ENCODE data around the gene DUSP28. TPM values are rescaled to one million over a fixed set of nuclear protein-coding genes. Genes with fewer than 3 reads are reported as not detected.

The DUSP28 gene
- total and polyA plus RNA-seq, 2 of the 13 experiments (the other 11 are each of a cell fraction or from before 2014, with no cell fraction given) = 5.2 to 8.6 TPM

DNA sequence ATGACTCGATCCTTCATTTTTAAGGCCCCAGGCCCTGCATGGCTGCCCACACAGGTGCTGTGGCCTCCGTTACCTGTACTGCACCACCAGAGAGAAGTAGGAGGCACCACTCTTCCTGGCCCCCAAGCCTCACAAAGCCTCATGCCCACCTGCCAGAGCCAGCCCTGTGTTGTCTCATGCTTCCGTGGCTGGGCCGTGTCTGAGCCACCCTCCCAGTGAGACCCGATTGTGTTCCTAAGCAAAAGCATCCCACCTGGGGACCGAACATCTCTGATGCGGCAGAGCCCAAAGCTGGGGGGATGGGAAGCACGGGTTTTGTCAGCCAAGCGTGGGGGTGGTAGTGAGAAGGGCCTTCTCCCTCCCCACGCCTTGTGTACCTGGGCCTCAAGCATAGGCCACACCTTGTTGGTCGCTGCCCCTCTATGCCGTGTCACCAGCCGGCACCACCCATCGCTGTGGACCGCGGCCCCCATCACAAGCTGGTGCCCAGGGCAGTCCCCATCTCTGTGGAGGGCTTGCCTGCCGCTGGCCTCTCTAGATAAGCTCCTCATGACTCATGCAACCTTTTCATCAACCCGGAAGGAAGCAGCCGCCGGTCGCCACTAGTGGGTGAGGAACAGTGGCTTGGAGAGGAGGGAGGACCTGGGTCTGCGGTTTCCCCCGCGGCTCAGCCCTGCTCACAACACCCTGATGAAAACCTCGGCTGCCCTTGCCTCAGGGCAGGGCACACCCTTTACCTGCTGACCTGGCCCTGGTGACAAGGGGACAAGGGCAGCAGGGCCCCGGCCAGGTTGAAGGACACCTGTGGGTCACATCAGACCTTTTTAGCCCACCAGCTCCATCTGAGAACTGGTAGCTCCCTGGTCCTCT, 5.4 kb downstream of the DUSP28 start (continued):
- TF ChIP-seq, protein P1, sequence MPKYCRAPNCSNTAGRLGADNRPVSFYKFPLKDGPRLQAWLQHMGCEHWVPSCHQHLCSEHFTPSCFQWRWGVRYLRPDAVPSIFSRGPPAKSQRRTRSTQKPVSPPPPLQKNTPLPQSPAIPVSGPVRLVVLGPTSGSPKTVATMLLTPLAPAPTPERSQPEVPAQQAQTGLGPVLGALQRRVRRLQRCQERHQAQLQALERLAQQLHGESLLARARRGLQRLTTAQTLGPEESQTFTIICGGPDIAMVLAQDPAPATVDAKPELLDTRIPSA (CRISPR knock-in tag; IDR thresholded peaks at IDR 0.05; ENCODE audit: borderline replicate concordance) = no peak
- TF ChIP-seq, protein P2, sequence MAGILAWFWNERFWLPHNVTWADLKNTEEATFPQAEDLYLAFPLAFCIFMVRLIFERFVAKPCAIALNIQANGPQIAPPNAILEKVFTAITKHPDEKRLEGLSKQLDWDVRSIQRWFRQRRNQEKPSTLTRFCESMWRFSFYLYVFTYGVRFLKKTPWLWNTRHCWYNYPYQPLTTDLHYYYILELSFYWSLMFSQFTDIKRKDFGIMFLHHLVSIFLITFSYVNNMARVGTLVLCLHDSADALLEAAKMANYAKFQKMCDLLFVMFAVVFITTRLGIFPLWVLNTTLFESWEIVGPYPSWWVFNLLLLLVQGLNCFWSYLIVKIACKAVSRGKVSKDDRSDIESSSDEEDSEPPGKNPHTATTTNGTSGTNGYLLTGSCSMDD (CRISPR knock-in tag; IDR thresholded peaks at IDR 0.05) = no peak
- TF ChIP-seq ZNF788 (CRISPR knock-in tag; IDR thresholded peaks at IDR 0.05; ENCODE audit: borderline replicate concordance) (peak; percentile 57; the same call in 1 of the 2 replicates), DNMT3B (CRISPR knock-in tag; conservative IDR thresholded peaks at IDR 0.05) (no peak), ZNF326 (CRISPR knock-in tag; IDR thresholded peaks at IDR 0.05; ENCODE audit: borderline replicate concordance) (no peak), CBX5 (CRISPR knock-in tag; IDR thresholded peaks at IDR 0.05; ENCODE audit: borderline replicate concordance) (peak; percentile 29; the same call in 1 of the 2 replicates), POLR2AphosphoS5 (IDR thresholded peaks at IDR 0.05; ENCODE audit: low read depth, low read length) (peak; percentile 62), U2AF2 (IDR thresholded peaks at IDR 0.05; ENCODE audit: low read depth, low read length) (no peak), TAF1 (CRISPR knock-in tag; IDR thresholded peaks at IDR 0.05) (peak; percentile 72; the same call in 1 of the 2 replicates), NRL (CRISPR knock-in tag; IDR thresholded peaks at IDR 0.05; ENCODE audit: borderline replicate concordance) (peak; percentile 80), HNRNPLL (IDR thresholded peaks at IDR 0.05; ENCODE audit: low read depth, low read length, poor library complexity, severe bottlenecking) (no peak), SIN3B (IDR thresholded peaks at IDR 0.05; ENCODE audit: low read length) (no peak), NFYB (CRISPR knock-in tag; IDR thresholded peaks at IDR 0.05) (0 out of 2 replicates have a peak, but pooled peaks have one; percentile 5), ZNF605 (CRISPR knock-in tag; IDR thresholded peaks at IDR 0.05) (peak; percentile 43)
- TF ChIP-seq, protein P3, sequence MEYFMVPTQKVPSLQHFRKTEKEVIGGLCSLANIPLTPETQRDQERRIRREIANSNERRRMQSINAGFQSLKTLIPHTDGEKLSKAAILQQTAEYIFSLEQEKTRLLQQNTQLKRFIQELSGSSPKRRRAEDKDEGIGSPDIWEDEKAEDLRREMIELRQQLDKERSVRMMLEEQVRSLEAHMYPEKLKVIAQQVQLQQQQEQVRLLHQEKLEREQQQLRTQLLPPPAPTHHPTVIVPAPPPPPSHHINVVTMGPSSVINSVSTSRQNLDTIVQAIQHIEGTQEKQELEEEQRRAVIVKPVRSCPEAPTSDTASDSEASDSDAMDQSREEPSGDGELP (IDR thresholded peaks at IDR 0.05; ENCODE audit: borderline replicate concordance, low read depth) = peak; percentile 48; the same call in 1 of the 2 replicates
- TF ChIP-seq, protein P4, sequence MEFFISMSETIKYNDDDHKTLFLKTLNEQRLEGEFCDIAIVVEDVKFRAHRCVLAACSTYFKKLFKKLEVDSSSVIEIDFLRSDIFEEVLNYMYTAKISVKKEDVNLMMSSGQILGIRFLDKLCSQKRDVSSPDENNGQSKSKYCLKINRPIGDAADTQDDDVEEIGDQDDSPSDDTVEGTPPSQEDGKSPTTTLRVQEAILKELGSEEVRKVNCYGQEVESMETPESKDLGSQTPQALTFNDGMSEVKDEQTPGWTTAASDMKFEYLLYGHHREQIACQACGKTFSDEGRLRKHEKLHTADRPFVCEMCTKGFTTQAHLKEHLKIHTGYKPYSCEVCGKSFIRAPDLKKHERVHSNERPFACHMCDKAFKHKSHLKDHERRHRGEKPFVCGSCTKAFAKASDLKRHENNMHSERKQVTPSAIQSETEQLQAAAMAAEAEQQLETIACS (CRISPR knock-in tag; IDR thresholded peaks at IDR 0.05) = no peak
